Heart right ventricle (tissue), 16 donors: ENCODE measurements around the gene ARHGEF10L. TPM values are rescaled to one million over a fixed set of nuclear protein-coding genes. Genes with fewer than 3 reads are reported as not detected.
A peak's percentile ranks its signal among the peaks of the same experiment; 100 is the strongest.

Source experiments
- ATAC-seq, 8 donors: fragments of 200-7000 bp; cut with Tn5 transposase; one replicate each; pipeline ENCODE4 v1.9.1; 2020; ENCODE audit warnings: mild to moderate bottlenecking in 8 of 8, moderate library complexity in 8 of 8, moderate number of reproducible peaks in 1 of 8
- DNase-seq, 2 donors: peaks; one replicate each; pipeline ENCODE4 v3.0.0-alpha.2; 2020
- H3K27ac ChIP-seq, 10 donors: fragments of 200-600 bp; sonication (generic) in 2 of 10; one replicate each; pipeline versions ENCODE4 v1.5.0 to v1.8.0; 2020 to 2022; ENCODE audit warnings: mild to moderate bottlenecking in 3 of 10
- H3K27me3 ChIP-seq, 7 donors: fragments of 200-600 bp; one replicate each; pipeline ENCODE4 v1.8.0; 2021 to 2022; ENCODE audit warnings: mild to moderate bottlenecking in 2 of 7
- H3K36me3 ChIP-seq, 9 donors: fragments of 200-600 bp; sonication (generic) in 1 of 9; one replicate each; pipeline versions ENCODE4 v1.5.0 to v1.8.0; 2020 to 2022; ENCODE audit warnings: mild to moderate bottlenecking in 2 of 9
- H3K4me1 ChIP-seq, 9 donors: fragments of 200-600 bp; sonication (generic) in 1 of 9; one replicate each; pipeline versions ENCODE4 v1.5.0 to v1.8.0; 2020 to 2022; ENCODE audit warnings: mild to moderate bottlenecking in 4 of 9
- H3K4me3 ChIP-seq, 10 donors: fragments of 200-600 bp; sonication (generic) in 2 of 10; one replicate each; pipeline versions ENCODE4 v1.5.0 to v1.8.0; 2020 to 2022; ENCODE audit warnings: mild to moderate bottlenecking in 7 of 10, moderate library complexity in 2 of 10
- H3K9me3 ChIP-seq, 11 donors: fragments of 200-600 bp in 10 of 11; sonication (generic) in 2 of 11; one replicate each; pipeline versions ENCODE4 v1.5.0 to v1.8.0; 2013 to 2022; ENCODE audit warnings: mild to moderate bottlenecking in 2 of 11, control low read depth in 1 of 11, moderate library complexity in 1 of 11
- CTCF ChIP-seq, 9 donors: fragments of 200-600 bp; sonication (generic) in 2 of 9; IDR thresholded peaks; one replicate each; pipeline versions ENCODE4 v1.5.0 to v1.8.0; 2021 to 2022; ENCODE audit warnings: antibody characterized with exemption in 9 of 9, mild to moderate bottlenecking in 5 of 9, moderate library complexity in 1 of 9
- WGBS, 2 donors: extraction: QIAGEN DNeasy Blood & Tissue Kit; methylation state at CpG; one replicate each; pipeline ENCODE4 v1.1.7; 2013; ENCODE audit warnings: inconsistent platforms in 1 of 2; 5-methylcytosine and 5-hydroxymethylcytosine counted together
- intact Hi-C, 10 donors: fragments of 100-400 bp; cut with DNase I; formaldehyde crosslinking; loops; one replicate each; pipeline versions ENCODE4 v1.11.1 to v1.14.2; 2022
- polyA plus RNA-seq, 2 donors: library from polyadenylated mRNA; stranded (reverse); fragments of 200-250 nt; gene quantifications; one replicate each; pipeline ENCODE4 v1.2.3, GENCODE V29; 2013
- total RNA-seq, 10 donors: library from RNA; stranded (reverse); fragmentation: NEBNext Ultra II Directional in 3 of 10; extraction: Animal tissue kit (Norgen Biotek cat#: 25700) in 3 of 10; gene quantifications; one replicate each; pipeline versions ENCODE4 v1.2.1 to v1.2.4, GENCODE V29; 2021 to 2023
- donor health status: Arrhythmogenic right ventricular cardiomyopathy.
- donor health status: ischemic (EF 13 %, LVEDD 7.1; RV severe dilation, severe dysfunction).
- donor health status: healthy with polysubstance abuse.
- donor health status: DM: no; HTN: yes; CAD: no.
- donor health status: DM: no; HTN: no; CAD: no.
- donor health status: ischemic (EF 25% LVEDD 6.9; RV normal size, moderate dysfunction).
- donor health status: ischemic (EF 25% LVEDD 5.7; RV mildly dilated, moderate dysfunction).
- donor health status: healthy.
- donor health status: DM: yes; HTN: yes; CAD: no.
- donor health status: Ischemic cardiomyopathy.
- donor health status: ischemic (EF 35%, LVEDD 5.7; RV mildly dilated, moderate dysfunction).
- donor health status: nonischemic (EF 11% LVEDD 7.7; RV severe dilation, severe dysfunction).
- donor health status: DM: yes; HTN: yes; CAD: no.
- donor health status: PGD.
- donor health status: ischemic (EF 29% LVEDD 5.4; RV normal size, mild dysfunction).
- donor health status: nonischemic (EF 23%, LVEDD 6.1; RV moderate dilation, normal function).

The ARHGEF10L gene
- total and polyA plus RNA-seq, 12 donors, result 45.4 to 68.4 (median 50.6) TPM

- peaks cover 0 to 82% (median 18%) of the 10 kb centered on the region in 9 donors for H3K36me3 ChIP-seq
- DNase-seq (no peak), ATAC-seq (no peak)
- no peak overlapping the region for H3K4me3 ChIP-seq
- TF ChIP-seq CTCF (IDR thresholded peaks at IDR 0.05), result no peak
- no peaks in the 10 kb centered on the region for H3K27me3 ChIP-seq
- WGBS, 2 donors, result 82 to 85% methylated on average over 10 to 11 of the region's 11 CpGs
- H3K4me1 ChIP-seq, result peaks cover 0 to 8% (median 0%) of the 10 kb centered on the region in 9 donors
- H3K27ac ChIP-seq, result no peak overlapping the region
- no peaks in the 10 kb centered on the region for H3K9me3 ChIP-seq
- intact Hi-C loops, result loop anchor here in 8 of 10 donors (5.0 to 10.0 kb wide), 10 partner anchors 160 to 918 kb away; partner anchors contain the start of gene IGSF21 (in 1 of the 8)
Measured at GRCh38 chr1:17664322-17664721, 124.8 kb downstream of the ARHGEF10L start.

GRCh38 chr1:17665054-17665453 is 125.6 kb downstream of the ARHGEF10L start:
- no peak for TF ChIP-seq CTCF (IDR thresholded peaks at IDR 0.05)
- DNase-seq (no peak), ATAC-seq (no peak)
- no peaks in the 10 kb centered on the region for H3K9me3 ChIP-seq
- no peaks in the 10 kb centered on the region for H3K27me3 ChIP-seq
- 92 to 96% methylated on average over 8 of the region's 8 CpGs for WGBS, 2 donors
- H3K27ac ChIP-seq, result no peak overlapping the region
- H3K4me3 ChIP-seq, result no peak overlapping the region
- H3K4me1 ChIP-seq, result peaks cover 2 to 15% (median 6%) of the 10 kb centered on the region in 9 donors
- intact Hi-C loops, result loop anchor here in 8 of 10 donors (10.0 kb wide), 6 partner anchors 160 to 910 kb away; partner anchors contain the start of gene IGSF21 (in 1 of the 8)
- peaks cover 0 to 78% (median 18%) of the 10 kb centered on the region in 9 donors for H3K36me3 ChIP-seq

DNA sequence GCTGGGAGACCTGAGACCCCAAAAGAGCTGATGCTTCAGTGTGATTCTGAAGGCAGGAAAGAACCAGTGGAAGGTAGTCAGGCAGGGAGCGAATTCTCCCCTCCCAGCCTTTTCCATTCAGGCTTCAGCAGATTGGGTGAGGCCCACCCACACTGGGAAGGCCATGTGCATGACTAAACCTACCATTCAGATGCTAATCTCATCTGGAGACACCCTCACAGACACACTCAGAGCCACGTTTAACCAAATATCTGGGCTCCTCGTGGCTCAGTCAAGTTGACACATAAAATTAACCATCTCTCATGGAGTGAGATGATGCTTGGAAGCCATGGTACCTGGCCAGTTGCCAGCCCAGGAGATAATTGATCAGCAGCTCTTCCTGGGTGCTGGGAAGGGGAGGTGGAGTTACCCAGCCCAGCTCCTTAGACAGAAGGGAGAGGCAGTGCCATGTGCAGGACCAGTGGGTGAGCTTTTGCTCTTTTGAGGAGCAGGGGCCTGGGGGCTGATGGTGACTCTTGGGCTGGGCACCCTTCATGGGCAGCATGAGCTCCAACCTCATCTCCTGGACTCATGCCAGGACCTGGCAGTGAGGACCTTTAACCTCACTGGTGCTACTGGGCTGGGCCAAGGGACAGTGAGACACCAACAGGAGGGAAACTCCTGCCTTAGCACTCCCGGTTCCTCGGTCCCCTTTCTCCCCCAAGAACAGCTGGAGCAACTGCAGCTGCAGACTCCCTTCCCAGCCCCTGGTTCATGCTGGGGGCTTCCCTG is 126.6 kb downstream of the ARHGEF10L start:
- Histone ChIP-seq H3K4me3 (no peak overlapping the region), H3K36me3 (peaks cover 0 to 79% (median 18%) of the 10 kb centered on the region in 9 donors), H3K9me3 (no peaks in the 10 kb centered on the region), H3K27ac (no peak overlapping the region), H3K27me3 (no peaks in the 10 kb centered on the region), H3K4me1 (peaks cover 3 to 26% (median 9%) of the 10 kb centered on the region in 9 donors)
- ATAC-seq, result no peak
- no peak for TF ChIP-seq CTCF (IDR thresholded peaks at IDR 0.05)
- intact Hi-C loops, result loop anchor here in 8 of 10 donors (10.0 kb wide), 6 partner anchors 159 to 909 kb away; partner anchors contain the start of gene IGSF21 (in 1 of the 8)
- 64 to 75% methylated on average over 5 of the region's 5 CpGs for WGBS, 2 donors
- DNase-seq, result no peak

DNA sequence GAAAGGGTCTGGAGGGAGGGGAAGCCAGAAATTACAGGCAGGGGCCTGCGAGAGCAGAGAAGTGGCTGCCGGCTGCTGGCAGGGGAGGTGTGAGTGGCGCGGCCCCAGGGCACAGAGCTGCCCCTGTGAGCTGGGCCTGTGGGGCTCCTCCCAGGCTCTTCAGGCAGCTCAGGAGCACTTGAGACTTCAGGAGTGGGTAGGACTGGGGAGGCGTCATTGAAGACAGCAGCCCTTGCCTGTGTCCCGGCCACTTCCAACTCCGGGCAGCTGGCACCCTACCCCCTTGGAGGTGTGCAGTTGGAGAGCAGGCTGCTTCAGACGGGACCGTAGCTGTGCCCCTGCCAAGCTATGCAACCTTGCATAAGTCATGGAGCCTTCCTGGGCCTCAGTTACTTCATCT is 128.1 kb downstream of the ARHGEF10L start:
- no peak for TF ChIP-seq CTCF (IDR thresholded peaks at IDR 0.05)
- intact Hi-C loops, result loop anchor here in 8 of 10 donors (10.0 kb wide), 6 partner anchors 157 to 907 kb away; partner anchors contain the start of gene IGSF21 (in 1 of the 8)
- WGBS, 2 donors, result 73 to 81% methylated on average over 9 of the region's 9 CpGs
- H3K4me1 ChIP-seq, result peaks cover 3 to 30% (median 12%) of the 10 kb centered on the region in 9 donors
- DNase-seq (no peak), ATAC-seq (peak in 1 of 8 donors; percentile 8)
- H3K27me3 ChIP-seq, result no peaks in the 10 kb centered on the region
- no peak overlapping the region for H3K4me3 ChIP-seq
- H3K9me3 ChIP-seq, result no peaks in the 10 kb centered on the region
- no peak overlapping the region for H3K27ac ChIP-seq
- H3K36me3 ChIP-seq, result peaks cover 0 to 73% (median 18%) of the 10 kb centered on the region in 9 donors
